HG03103 (cell line): ENCODE measurements around the gene CLDN10.

Experiments used
- ATAC-seq: cut with Tn5 transposase; IDR thresholded peaks from one replicate; pipeline ENCODE4 v1.9.1; 2021; ENCODE audit warnings: low read depth; ENCODE audit not compliant: unreplicated experiment

Gene CLDN10

GRCh38 chr13:95593462-95593861 is 40.9 kb downstream of the CLDN10 start:
- no peak for ATAC-seq

GRCh38 chr13:95596701-95597100 is 44.2 kb downstream of the CLDN10 start:
- no peak for ATAC-seq

- ATAC-seq: no peak
These were observed 48.7 kb downstream of the CLDN10 start for GRCh38 chr13:95601216-95601615.

GRCh38 chr13:95601906-95602305 is 49.4 kb downstream of the CLDN10 start:
- no peak for ATAC-seq

- ATAC-seq: no peak
These were observed 51.5 kb downstream of the CLDN10 start for GRCh38 chr13:95603887-95604555.

GRCh38 chr13:95604556-95604915 is 52.0 kb downstream of the CLDN10 start:
- ATAC-seq: no peak

- ATAC-seq: no peak
These were observed 53.1 kb downstream of the CLDN10 start for GRCh38 chr13:95605448-95606125.

GRCh38 chr13:95607366-95607765 is 54.8 kb downstream of the CLDN10 start:
- ATAC-seq: no peak

GRCh38 chr13:95608640-95609323 is 56.3 kb downstream of the CLDN10 start:
- ATAC-seq: no peak

- ATAC-seq: no peak
These were observed 62.2 kb downstream of the CLDN10 start for GRCh38 chr13:95614641-95615245.

GRCh38 chr13:95615539-95615938 is 63.0 kb downstream of the CLDN10 start:
- no peak for ATAC-seq

- no peak for ATAC-seq
These were observed 67.7 kb downstream of the CLDN10 start for GRCh38 chr13:95620030-95620824.

GRCh38 chr13:95620825-95621498 is 68.4 kb downstream of the CLDN10 start:
- ATAC-seq: no peak

- no peak for ATAC-seq
These were observed 70.6 kb downstream of the CLDN10 start for GRCh38 chr13:95623141-95623540.

- ATAC-seq: peak; percentile 45
These were observed 71.5 kb downstream of the CLDN10 start for GRCh38 chr13:95624020-95624419.

- no peak for ATAC-seq
These were observed 74.2 kb downstream of the CLDN10 start for GRCh38 chr13:95626768-95627167.

GRCh38 chr13:95627590-95627989 is 75.1 kb downstream of the CLDN10 start:
- ATAC-seq: no peak

GRCh38 chr13:95628488-95628887 is 76.0 kb downstream of the CLDN10 start:
- no peak for ATAC-seq

- no peak for ATAC-seq
These were observed 76.6 kb downstream of the CLDN10 start for GRCh38 chr13:95629071-95629470.
